Type B pancreatic cell (in vitro differentiated cells): ENCODE results near the gene WBP2NL. TPM values are rescaled to one million over a fixed set of nuclear protein-coding genes. Genes with fewer than 3 reads are reported as not detected.
A peak's percentile ranks its signal among the peaks of the same experiment; 100 is the strongest.
"Not testable (repeated sequence)": the region's sequence is repeated elsewhere in the genome, so short reads cannot be mapped to it uniquely, and the experiment has no call there.

ENCODE experiments used
- DNase-seq: peaks from one replicate; pipeline ENCODE4 v3.0.0; 2021; ENCODE audit warnings: mixed read lengths; ENCODE audit not compliant: unreplicated experiment; ENCODE audit errors: extremely low spot score
- H3K27ac Mint-ChIP-seq: 2 replicates; pipeline ENCODE4 v1.8.0; 2021; ENCODE audit warnings: mild to moderate bottlenecking, mixed read lengths
- H3K27me3 Mint-ChIP-seq: 2 replicates; pipeline ENCODE4 v1.8.0; 2021; ENCODE audit warnings: mixed read lengths
- H3K36me3 Mint-ChIP-seq: 2 replicates; pipeline ENCODE4 v1.8.0; 2021; ENCODE audit warnings: mixed read lengths
- H3K4me1 Mint-ChIP-seq: one replicate; pipeline ENCODE4 v1.8.0; 2021; ENCODE audit warnings: mixed read lengths; ENCODE audit not compliant: unreplicated experiment
- H3K4me3 Mint-ChIP-seq: 2 replicates; pipeline ENCODE4 v1.8.0; 2021; ENCODE audit warnings: mild to moderate bottlenecking, mixed read lengths
- H3K9me3 Mint-ChIP-seq: 2 replicates; pipeline ENCODE4 v1.8.0; 2021; ENCODE audit warnings: mixed read lengths
- CTCF ChIP-seq: fragments of 200-600 bp; sonication (generic); conservative IDR thresholded peaks from 2 replicates; pipeline ENCODE4 v1.5.0; 2021; ENCODE audit warnings: antibody characterized with exemption, mild to moderate bottlenecking
- total RNA-seq: library from RNA; stranded (reverse); gene quantifications from 2 replicates; pipeline ENCODE4 v1.2.1, GENCODE V29; 2021; ENCODE audit warnings: low replicate concordance

Gene WBP2NL
- total RNA-seq, 1 donor from 2014 or later = not detected

- peak within 1 kb of the TSS; percentile 96 for H3K27ac Mint-ChIP-seq
- peak within 1 kb of the TSS; percentile 95 for H3K4me3 Mint-ChIP-seq
- DNase-seq = peak; percentile 94
- no peak for TF ChIP-seq CTCF
- H3K36me3 Mint-ChIP-seq = peaks cover 4% of the 10 kb centered on the region
- no peaks in the 10 kb centered on the region for H3K9me3 Mint-ChIP-seq
- peaks cover 27% of the 10 kb centered on the region for H3K4me1 Mint-ChIP-seq
- H3K27me3 Mint-ChIP-seq = no peaks in the 10 kb centered on the region
These were observed 72.2 kb downstream of the WBP2NL start, which contains the start of gene NAGA for GRCh38 chr22:42070517-42071422. Gene NAGA (minus strand): TSS chr22:42070812. CDS start chr22:42070297, 515 bp downstream.

- H3K4me1 Mint-ChIP-seq = peaks cover 27% of the 10 kb centered on the region
- not testable (repeated sequence) for H3K27me3 Mint-ChIP-seq, DNase-seq, H3K36me3 Mint-ChIP-seq, H3K9me3 Mint-ChIP-seq
- peak overlapping the region; percentile 95 for H3K4me3 Mint-ChIP-seq
- H3K27ac Mint-ChIP-seq = peak overlapping the region; percentile 96
These were observed 72.9 kb downstream of the WBP2NL start for GRCh38 chr22:42071508-42071907.

GRCh38 chr22:42072606-42073330 lies 74.2 kb downstream of the WBP2NL start:
- Mint-ChIP-seq H3K9me3 (no peaks in the 10 kb centered on the region), H3K36me3 (no peaks in the 10 kb centered on the region), H3K27me3 (no peaks in the 10 kb centered on the region), H3K27ac (peak overlapping the region; percentile 54), H3K4me3 (peak overlapping the region; percentile 71), H3K4me1 (peaks cover 27% of the 10 kb centered on the region)
- TF ChIP-seq CTCF = no peak
- no peak for DNase-seq

GRCh38 chr22:42073621-42074041 lies 75.0 kb downstream of the WBP2NL start:
- no peaks in the 10 kb centered on the region for H3K36me3 Mint-ChIP-seq
- H3K27me3 Mint-ChIP-seq = no peaks in the 10 kb centered on the region
- H3K27ac Mint-ChIP-seq = peak overlapping the region; percentile 54
- no peaks in the 10 kb centered on the region for H3K9me3 Mint-ChIP-seq
- no peak for DNase-seq
- no peak for TF ChIP-seq CTCF
- peak overlapping the region; percentile 71 for H3K4me3 Mint-ChIP-seq
- peaks cover 28% of the 10 kb centered on the region for H3K4me1 Mint-ChIP-seq

- no peak for DNase-seq
These were observed 75.7 kb downstream of the WBP2NL start, which contains the start of gene PHETA2 for GRCh38 chr22:42074132-42074811. Gene PHETA2 (plus strand): TSS chr22:42074248. CDS start chr22:42077294, 3,046 bp downstream.

More at GRCh38 chr22:42074132-42074811, 75.7 kb downstream of the WBP2NL start, which contains the start of gene PHETA2:
- Mint-ChIP-seq H3K27ac (peak within 1 kb of the TSS; percentile 89), H3K27me3 (no peaks in the 10 kb centered on the region), H3K9me3 (no peaks in the 10 kb centered on the region), H3K4me1 (peaks cover 31% of the 10 kb centered on the region), H3K4me3 (peak within 1 kb of the TSS; percentile 71), H3K36me3 (no peaks in the 10 kb centered on the region)
- peak; percentile 56 for TF ChIP-seq CTCF
